H9 (cell line): ENCODE measurements around the gene LRFN3. TPM values are rescaled to one million over a fixed set of nuclear protein-coding genes. Genes with fewer than 3 reads are reported as not detected.

ENCODE experiments used
- DNase-seq: peaks from one replicate; pipeline ENCODE4 v3.0.0-alpha.2; 2017
- H2AFZ ChIP-seq: one replicate; pipeline ENCODE4 v1.6.1; 2013; ENCODE audit warnings: mild to moderate bottlenecking, low read length, control low read depth, moderate library complexity
- H2AK5ac ChIP-seq: 2 replicates; pipeline ENCODE4 v1.6.1; 2013; ENCODE audit warnings: low read length, control low read depth, mixed read lengths; ENCODE audit not compliant: insufficient read length
- H2BK120ac ChIP-seq: one replicate; pipeline ENCODE4 v1.6.1; 2013; ENCODE audit warnings: low read depth, mild to moderate bottlenecking, low read length, control low read depth, inconsistent platforms; ENCODE audit not compliant: poor library complexity, severe bottlenecking
- H2BK12ac ChIP-seq: 2 replicates; pipeline ENCODE4 v1.6.1; 2013; ENCODE audit warnings: low read length, control low read depth, mixed read lengths, low read depth; ENCODE audit not compliant: insufficient read length
- H2BK15ac ChIP-seq: 2 replicates; pipeline ENCODE4 v1.6.1; 2013; ENCODE audit warnings: low read depth, low read length, control low read depth
- H2BK20ac ChIP-seq: one replicate; pipeline ENCODE4 v1.6.1; 2013; ENCODE audit warnings: low read depth, mild to moderate bottlenecking, low read length, control low read depth, inconsistent platforms; ENCODE audit not compliant: poor library complexity, severe bottlenecking
- H2BK5ac ChIP-seq: 2 replicates; pipeline ENCODE4 v1.6.1; 2013; ENCODE audit warnings: low read length, control low read depth, mixed read lengths; ENCODE audit not compliant: insufficient read length
- H3K14ac ChIP-seq: 2 replicates; pipeline ENCODE4 v1.6.1; 2013; ENCODE audit warnings: low read length, control low read depth; ENCODE audit not compliant: insufficient read depth
- H3K18ac ChIP-seq: 2 replicates; pipeline ENCODE4 v1.6.1; 2013; ENCODE audit warnings: low read depth, mild to moderate bottlenecking, mixed read lengths, low read length, control low read depth; ENCODE audit not compliant: insufficient read length
- H3K23ac ChIP-seq: 2 replicates; pipeline ENCODE4 v1.6.1; 2013; ENCODE audit warnings: low read length, control low read depth, mixed read lengths, low read depth; ENCODE audit not compliant: insufficient read length
- H3K23me2 ChIP-seq: 2 replicates; pipeline ENCODE4 v1.6.1; 2013; ENCODE audit warnings: low read depth, mild to moderate bottlenecking, mixed read lengths, low read length, control low read depth; ENCODE audit not compliant: insufficient read length, poor library complexity, severe bottlenecking
- H3K27ac ChIP-seq: 2 replicates; pipeline ENCODE4 v1.5.1; 2013; ENCODE audit warnings: low read length, control low read depth, mixed read lengths, low read depth; ENCODE audit not compliant: insufficient read length
- H3K27me3 ChIP-seq: 2 replicates; pipeline ENCODE4 v1.6.1; 2013; ENCODE audit warnings: low read length, control low read depth, inconsistent platforms; ENCODE audit not compliant: insufficient read depth
- H3K4ac ChIP-seq: 2 replicates; pipeline ENCODE4 v1.6.1; 2013; ENCODE audit warnings: low read depth, mild to moderate bottlenecking, control low read depth, inconsistent platforms, low read length, moderate library complexity
- H3K4me1 ChIP-seq: 2 replicates; pipeline ENCODE4 v1.6.1; 2013; ENCODE audit warnings: low read length, control low read depth, inconsistent platforms; ENCODE audit not compliant: insufficient read depth
- H3K4me2 ChIP-seq: 2 replicates; pipeline ENCODE4 v1.6.1; 2013; ENCODE audit warnings: low read length, control low read depth, mixed read lengths; ENCODE audit not compliant: insufficient read length, insufficient read depth
- H3K56ac ChIP-seq: 2 replicates; pipeline ENCODE4 v1.6.1; 2013; ENCODE audit warnings: low read depth, mild to moderate bottlenecking, mixed read lengths, low read length, control low read depth; ENCODE audit not compliant: insufficient read length
- H3K79me1 ChIP-seq: 2 replicates; pipeline ENCODE4 v1.6.1; 2013; ENCODE audit warnings: low read depth, mild to moderate bottlenecking, moderate library complexity, low read length, control low read depth, inconsistent platforms; ENCODE audit not compliant: insufficient read depth, poor library complexity, severe bottlenecking
- H3K79me2 ChIP-seq: 2 replicates; pipeline ENCODE4 v1.6.1; 2013; ENCODE audit warnings: low read length, control low read depth, inconsistent platforms; ENCODE audit not compliant: insufficient read depth
- H3K9ac ChIP-seq: 2 replicates; pipeline ENCODE4 v1.6.1; 2013; ENCODE audit warnings: low read length, control low read depth, mixed read lengths; ENCODE audit not compliant: insufficient read length; ENCODE audit errors: extremely low read depth
- H3K9me3 ChIP-seq: one replicate; pipeline ENCODE4 v1.6.1; 2013; ENCODE audit warnings: low read depth, low read length, inconsistent platforms; ENCODE audit not compliant: control insufficient read depth
- H3T11ph ChIP-seq: one replicate; pipeline ENCODE4 v1.6.1; 2013; ENCODE audit warnings: mild to moderate bottlenecking, low read length, control low read depth, inconsistent platforms
- H4K20me1 ChIP-seq: one replicate; pipeline ENCODE4 v1.6.1; 2013; ENCODE audit not compliant: control insufficient read depth, insufficient read length, insufficient read depth
- H4K5ac ChIP-seq: 2 replicates; pipeline ENCODE4 v1.6.1; 2013; ENCODE audit warnings: low read depth, mild to moderate bottlenecking, mixed read lengths, low read length, control low read depth; ENCODE audit not compliant: insufficient read length
- H4K8ac ChIP-seq: replicated peaks from 2 replicates; pipeline ENCODE4 v1.6.1; 2013; ENCODE audit warnings: low read length, control low read depth, mixed read lengths, low read depth; ENCODE audit not compliant: insufficient read length
- H4K91ac ChIP-seq: 2 replicates; pipeline ENCODE4 v1.6.1; 2013; ENCODE audit warnings: low read depth, mild to moderate bottlenecking, moderate library complexity, mixed read lengths, low read length, control low read depth; ENCODE audit not compliant: insufficient read length
- H3K27ac Mint-ChIP-seq, 3 experiments: 2 replicates in 2 of 3; 3 replicates in 1 of 3; pipeline ENCODE4 v1.8.0; 2020 to 2021; ENCODE audit warnings: mixed read lengths in 3 of 3, mild to moderate bottlenecking in 1 of 3, moderate library complexity in 1 of 3
- H3K27me3 Mint-ChIP-seq: 2 replicates; pipeline ENCODE4 v1.8.0; 2021; ENCODE audit warnings: low read depth, mild to moderate bottlenecking, moderate library complexity, mixed read lengths
- H3K36me3 Mint-ChIP-seq, 3 experiments: 2 replicates in 2 of 3; 3 replicates in 1 of 3; pipeline ENCODE4 v1.8.0; 2020 to 2021; ENCODE audit warnings: low read depth in 3 of 3, mixed read lengths in 3 of 3; ENCODE audit not compliant: insufficient read depth in 1 of 3
- H3K4me1 Mint-ChIP-seq, 2 experiments: 2 replicates each; pipeline ENCODE4 v1.8.0; 2020; ENCODE audit warnings: mixed read lengths in 2 of 2
- H3K4me3 Mint-ChIP-seq, 2 experiments: 2 replicates in 1 of 2; 3 replicates in 1 of 2; pipeline ENCODE4 v1.8.0; 2020 to 2021; ENCODE audit warnings: mild to moderate bottlenecking in 2 of 2, mixed read lengths in 2 of 2, moderate library complexity in 1 of 2
- H3K9me3 Mint-ChIP-seq, 2 experiments: 2 replicates in 1 of 2; 3 replicates in 1 of 2; pipeline ENCODE4 v1.8.0; 2020; ENCODE audit warnings: mild to moderate bottlenecking in 2 of 2, mixed read lengths in 2 of 2, moderate library complexity in 1 of 2
- WGBS: extraction: QIAGEN DNeasy Blood & Tissue Kit; methylation state at CpG from one replicate; pipeline ENCODE4 v1.1.7; 2013; ENCODE audit warnings: missing lambda C conversion rate, low lambda C conversion rate, mixed read lengths; ENCODE audit not compliant: insufficient read length; ENCODE audit errors: extremely low coverage; 5-methylcytosine and 5-hydroxymethylcytosine counted together
- total RNA-seq: library from RNA; stranded (reverse); gene quantifications from 2 replicates; pipeline ENCODE4 v1.2.1, GENCODE V29; 2021
- TF ChIP-seq, protein P1 (sequence below): fragments of 200-600 bp; sonication (generic); conservative IDR thresholded peaks from 3 replicates; pipeline ENCODE4 v1.8.0; 2021; ENCODE audit warnings: antibody characterized with exemption, mild to moderate bottlenecking

Gene LRFN3
- total RNA-seq, 1 experiment from 2014 or later: 20.5 TPM

GRCh38 chr19:35905178-35905727 is 30.9 kb upstream of the LRFN3 start:
- Histone ChIP-seq H3K9me3 (no peaks in the 10 kb centered on the region), H2BK120ac (no peak overlapping the region), H3K23ac (no peak overlapping the region), H3K4ac (no peak overlapping the region), H2BK5ac (no peak overlapping the region), H3K79me1 (no peaks in the 10 kb centered on the region), H3K56ac (no peak overlapping the region), H4K91ac (no peak overlapping the region), H3K27ac (no peak overlapping the region), H3K79me2 (no peaks in the 10 kb centered on the region), H2BK20ac (no peak overlapping the region), H4K8ac (no peak overlapping the region), H3K18ac (no peak overlapping the region), H3K14ac (no peak overlapping the region), H3K4me1 (peaks cover 7% of the 10 kb centered on the region; the same call in 1 of the 2 replicates), H2BK15ac (no peak overlapping the region), H3K27me3 (no peaks in the 10 kb centered on the region), H3K23me2 (peaks cover 5% of the 10 kb centered on the region), H2AFZ (no peak overlapping the region), H4K5ac (no peak overlapping the region), H3T11ph (no peak overlapping the region), H3K9ac (no peak overlapping the region), H2AK5ac (no peak overlapping the region), H2BK12ac (no peak overlapping the region), H3K4me2 (no peak overlapping the region), H4K20me1 (no peaks in the 10 kb centered on the region)
- TF ChIP-seq, protein P1, sequence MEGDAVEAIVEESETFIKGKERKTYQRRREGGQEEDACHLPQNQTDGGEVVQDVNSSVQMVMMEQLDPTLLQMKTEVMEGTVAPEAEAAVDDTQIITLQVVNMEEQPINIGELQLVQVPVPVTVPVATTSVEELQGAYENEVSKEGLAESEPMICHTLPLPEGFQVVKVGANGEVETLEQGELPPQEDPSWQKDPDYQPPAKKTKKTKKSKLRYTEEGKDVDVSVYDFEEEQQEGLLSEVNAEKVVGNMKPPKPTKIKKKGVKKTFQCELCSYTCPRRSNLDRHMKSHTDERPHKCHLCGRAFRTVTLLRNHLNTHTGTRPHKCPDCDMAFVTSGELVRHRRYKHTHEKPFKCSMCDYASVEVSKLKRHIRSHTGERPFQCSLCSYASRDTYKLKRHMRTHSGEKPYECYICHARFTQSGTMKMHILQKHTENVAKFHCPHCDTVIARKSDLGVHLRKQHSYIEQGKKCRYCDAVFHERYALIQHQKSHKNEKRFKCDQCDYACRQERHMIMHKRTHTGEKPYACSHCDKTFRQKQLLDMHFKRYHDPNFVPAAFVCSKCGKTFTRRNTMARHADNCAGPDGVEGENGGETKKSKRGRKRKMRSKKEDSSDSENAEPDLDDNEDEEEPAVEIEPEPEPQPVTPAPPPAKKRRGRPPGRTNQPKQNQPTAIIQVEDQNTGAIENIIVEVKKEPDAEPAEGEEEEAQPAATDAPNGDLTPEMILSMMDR: no peak
- no peak overlapping the region for H3K27ac Mint-ChIP-seq
- WGBS: no CpG with 5 or more reads among the region's 6 CpGs
- no peaks in the 10 kb centered on the region for H3K36me3 Mint-ChIP-seq
- DNase-seq: no peak
- H3K27me3 Mint-ChIP-seq: peaks cover 12% of the 10 kb centered on the region
- no peak overlapping the region for H3K4me3 Mint-ChIP-seq
- H3K4me1 Mint-ChIP-seq: peaks cover 21 to 47% of the 10 kb centered on the region in 2 experiments
- H3K9me3 Mint-ChIP-seq: no peaks in the 10 kb centered on the region; a peak in 1 of 5 replicates
